Ramos (cell line): ENCODE results near the gene DPP3.

Experiments
- in situ Hi-C: fragments of 300-500 bp; cut with MboI; formaldehyde crosslinking; loops from one replicate; pipeline ENCODE4 v1.14.3; 2022; ENCODE audit warnings: low sequenced_read_pairs; ENCODE audit not compliant: unreplicated experiment

The DPP3 gene

DNA sequence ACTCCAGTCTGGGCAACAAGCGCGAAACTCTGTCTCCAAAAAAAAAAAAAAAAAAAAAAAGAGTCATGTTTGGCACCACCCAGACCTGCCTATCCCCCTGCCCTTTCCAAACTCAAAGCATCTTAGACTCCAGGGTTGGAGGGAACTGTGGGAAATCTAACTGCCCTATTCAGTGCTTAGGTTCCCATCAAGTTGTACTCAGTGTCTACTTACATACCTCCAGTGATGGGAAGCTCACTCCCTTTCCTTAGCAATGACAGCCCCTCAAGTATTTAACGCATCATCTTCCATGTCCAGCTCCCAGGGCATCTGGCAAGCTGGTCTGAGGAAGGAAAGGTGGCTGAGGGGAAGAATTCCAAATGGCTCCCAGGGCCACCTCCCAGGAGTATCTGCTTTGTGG is 69.5 kb downstream of the DPP3 start:
- in situ Hi-C loops: no loop called here

DNA sequence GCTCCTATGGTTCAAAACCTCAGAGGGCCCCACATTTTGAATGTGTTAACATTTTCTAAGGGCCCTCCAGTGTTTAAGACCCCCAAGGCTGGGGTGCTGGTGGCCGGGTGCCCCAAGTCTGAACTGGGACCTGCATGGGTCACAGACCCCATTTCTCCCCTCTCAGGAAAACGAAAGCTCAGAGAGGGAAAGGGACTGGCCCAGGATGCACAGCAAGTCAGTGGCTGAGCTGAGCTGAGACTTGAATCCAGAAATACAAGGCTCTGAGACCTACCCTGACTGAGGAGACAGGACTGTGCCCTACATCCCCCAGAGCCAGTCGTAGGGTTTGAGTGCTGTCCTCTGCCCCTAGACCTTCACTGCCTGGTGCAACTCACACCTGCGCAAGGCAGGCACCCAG is 70.7 kb downstream of the DPP3 start:
- in situ Hi-C loops: no loop called here

DNA sequence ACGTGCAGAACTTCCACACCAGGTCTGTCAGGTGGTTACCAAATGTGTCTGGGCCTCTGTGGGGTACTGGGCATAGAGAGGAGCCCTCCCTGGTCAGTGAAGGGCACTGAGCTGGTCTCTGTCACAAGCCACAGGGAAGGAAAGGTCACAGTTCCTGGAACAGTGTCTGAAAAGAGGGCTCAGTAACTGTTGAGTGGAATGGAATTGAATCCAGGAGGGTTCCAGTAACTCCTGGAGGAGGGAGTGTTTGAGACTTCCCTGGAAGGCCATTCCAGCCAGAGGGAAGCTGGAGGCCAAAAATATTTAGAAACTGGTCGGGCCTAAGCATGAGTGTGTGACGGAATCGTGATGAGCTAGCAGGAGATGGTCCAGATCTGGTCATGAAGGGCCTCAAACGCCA is 74.4 kb downstream of the DPP3 start:
- in situ Hi-C loops: no loop called here

DNA sequence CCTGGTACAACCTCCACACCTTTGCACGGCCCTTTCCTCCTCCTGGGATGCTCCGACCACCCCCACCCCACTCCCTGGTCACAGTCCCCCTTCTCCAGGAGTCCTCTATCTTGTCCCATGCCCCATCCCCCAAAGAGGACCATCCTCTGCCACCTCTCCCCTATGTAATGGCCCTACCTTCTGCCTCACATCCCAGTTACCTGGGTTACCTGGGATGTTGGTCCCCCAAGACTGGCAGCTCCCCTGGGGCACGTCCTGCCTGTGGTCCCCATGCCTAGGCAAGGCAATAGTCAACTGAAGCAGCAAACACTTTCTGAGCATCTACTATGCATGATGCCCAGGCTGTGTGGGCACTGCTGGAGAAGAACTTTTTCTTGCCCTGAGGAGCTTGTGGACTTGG is 75.2 kb downstream of the DPP3 start:
- in situ Hi-C loops: no loop called here

DNA sequence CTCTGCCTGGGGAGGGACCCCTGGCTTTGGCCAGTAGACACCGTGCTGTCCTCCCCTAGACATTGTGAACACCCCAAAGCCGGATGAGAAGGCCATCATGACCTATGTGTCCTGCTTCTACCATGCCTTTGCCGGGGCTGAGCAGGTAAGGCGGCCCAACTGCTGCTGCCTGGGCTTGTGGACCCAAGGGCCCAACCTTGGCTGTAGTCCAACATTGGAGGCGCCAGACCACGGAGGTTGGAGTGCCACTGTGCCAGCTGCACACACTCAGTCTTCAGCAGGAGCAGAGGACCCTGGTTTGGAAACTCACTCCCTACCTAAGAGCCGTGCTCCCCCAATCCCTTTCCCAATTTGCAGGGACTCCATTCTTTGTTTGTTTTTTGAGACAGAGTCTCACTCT is 75.9 kb downstream of the DPP3 start:
- in situ Hi-C loops: no loop called here

DNA sequence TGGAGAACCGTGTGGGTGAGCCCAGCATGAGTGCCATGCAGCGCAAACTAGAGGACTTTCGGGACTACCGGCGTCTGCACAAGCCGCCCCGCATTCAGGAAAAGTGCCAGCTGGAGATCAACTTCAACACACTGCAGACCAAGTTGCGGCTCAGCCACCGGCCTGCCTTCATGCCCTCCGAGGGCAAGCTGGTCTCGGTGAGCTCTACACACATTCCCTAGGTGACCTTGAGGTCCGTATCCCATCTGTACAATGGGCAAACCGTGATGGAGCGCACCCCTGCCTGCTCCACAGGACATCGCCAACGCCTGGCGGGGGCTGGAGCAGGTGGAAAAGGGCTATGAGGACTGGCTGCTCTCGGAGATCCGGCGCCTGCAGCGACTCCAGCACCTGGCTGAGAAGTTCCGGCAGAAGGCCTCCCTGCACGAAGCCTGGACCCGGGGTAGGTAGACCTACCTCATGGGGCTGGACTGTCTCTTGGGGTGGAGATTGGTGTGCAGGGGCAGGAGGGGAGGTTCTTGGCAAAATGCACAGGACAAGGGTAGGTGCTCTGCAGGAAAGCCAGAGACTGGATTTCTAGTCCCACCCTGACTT is 77.6 kb downstream of the DPP3 start:
- in situ Hi-C loops: no loop called here
